GM19452 (cell line): ENCODE results near the gene VWA2.

Source experiments
- ATAC-seq: cut with Tn5 transposase; IDR thresholded peaks from one replicate; pipeline ENCODE4 v1.9.1; 2021; ENCODE audit not compliant: unreplicated experiment

Gene VWA2

GRCh38 chr10:114239117-114239993 is at the start of gene VWA2:
TSS of gene VWA2 (plus strand) at chr10:114239254. CDS start at chr10:114248714, 9,460 bp downstream.
- ATAC-seq = no peak

GRCh38 chr10:114189700-114190099 is 49.4 kb upstream of the VWA2 start:
- no peak for ATAC-seq

- ATAC-seq = peak; percentile 97
Observed at GRCh38 chr10:114195079-114195478, 44.0 kb upstream of the VWA2 start.

- no peak for ATAC-seq
Observed at GRCh38 chr10:114199239-114199638, 39.8 kb upstream of the VWA2 start.

GRCh38 chr10:114202812-114203211 is 36.2 kb upstream of the VWA2 start:
- ATAC-seq = no peak

- ATAC-seq = no peak
Observed at GRCh38 chr10:114206902-114207301, 32.2 kb upstream of the VWA2 start.

GRCh38 chr10:114207349-114207748 is 31.7 kb upstream of the VWA2 start:
- ATAC-seq = no peak

- no peak for ATAC-seq
Observed at GRCh38 chr10:114208351-114208750, 30.7 kb upstream of the VWA2 start.

- no peak for ATAC-seq
Observed at GRCh38 chr10:114212153-114212552, 26.9 kb upstream of the VWA2 start.

- no peak for ATAC-seq
Observed at GRCh38 chr10:114215033-114215432, 24.0 kb upstream of the VWA2 start.

GRCh38 chr10:114220281-114220680 is 18.8 kb upstream of the VWA2 start:
- ATAC-seq = no peak

- ATAC-seq = no peak
Observed at GRCh38 chr10:114221235-114221634, 17.8 kb upstream of the VWA2 start.

- ATAC-seq = no peak
Observed at GRCh38 chr10:114223066-114223465, 16.0 kb upstream of the VWA2 start.

GRCh38 chr10:114228156-114228555 is 10.9 kb upstream of the VWA2 start:
- no peak for ATAC-seq

GRCh38 chr10:114232561-114233176 is 6.4 kb upstream of the VWA2 start:
- ATAC-seq = no peak

GRCh38 chr10:114233482-114233881 is 5.6 kb upstream of the VWA2 start:
- no peak for ATAC-seq

- no peak for ATAC-seq
Observed at GRCh38 chr10:114234132-114234531, 4.9 kb upstream of the VWA2 start.

GRCh38 chr10:114239994-114240345 is 916 bp downstream of the VWA2 start:
- no peak for ATAC-seq

- no peak for ATAC-seq
Observed at GRCh38 chr10:114242235-114242634, 3.2 kb downstream of the VWA2 start.

- no peak for ATAC-seq
Observed at GRCh38 chr10:114243661-114244060, 4.6 kb downstream of the VWA2 start.

GRCh38 chr10:114244126-114244525 is 5.1 kb downstream of the VWA2 start:
- ATAC-seq = no peak

- ATAC-seq = no peak
Observed at GRCh38 chr10:114245121-114245791, 6.2 kb downstream of the VWA2 start.
